Suprapubic skin (tissue), 4 donors: ENCODE data around the gene FILIP1L. TPM values are rescaled to one million over a fixed set of nuclear protein-coding genes. Genes with fewer than 3 reads are reported as not detected.

Experiments
- DNase-seq, 2 donors: peaks; one replicate each; pipeline ENCODE4 v3.0.0-alpha.2; 2019; ENCODE audit warnings: low spot score in 2 of 2
- H3K27ac ChIP-seq: fragments of 200-600 bp; sonication (generic); one replicate; pipeline ENCODE4 v1.5.1; 2019
- H3K27me3 ChIP-seq: fragments of 200-600 bp; sonication (generic); one replicate; pipeline ENCODE4 v1.5.1; 2019
- H3K36me3 ChIP-seq: fragments of 200-600 bp; sonication (generic); one replicate; pipeline ENCODE4 v1.5.1; 2019
- H3K4me1 ChIP-seq: fragments of 200-600 bp; sonication (generic); one replicate; pipeline ENCODE4 v1.5.1; 2019
- H3K4me3 ChIP-seq: fragments of 200-600 bp; sonication (generic); one replicate; pipeline ENCODE4 v1.5.1; 2019; ENCODE audit warnings: mild to moderate bottlenecking
- H3K9me3 ChIP-seq: fragments of 200-600 bp; sonication (generic); one replicate; pipeline ENCODE4 v1.5.1; 2019
- CTCF ChIP-seq, 2 donors: fragments of 200-600 bp in 1 of 2; fragments of 450-650 bp in 1 of 2; sonication (generic) in 1 of 2; IDR thresholded peaks; one replicate each; pipeline ENCODE4 v1.5.1; 2016 to 2019; ENCODE audit warnings: antibody characterized with exemption in 2 of 2, mild to moderate bottlenecking in 1 of 2, moderate library complexity in 1 of 2
- EP300 ChIP-seq: sonication (generic); formaldehyde crosslinking; IDR thresholded peaks from one replicate; pipeline ENCODE4 v1.6.1; 2017; ENCODE audit warnings: antibody characterized with exemption
- POLR2A ChIP-seq, 2 donors: fragments of 450-650 bp; IDR thresholded peaks; one replicate each; pipeline ENCODE4 v1.6.1; 2017; ENCODE audit warnings: antibody characterized with exemption in 2 of 2, mild to moderate bottlenecking in 2 of 2, moderate library complexity in 2 of 2
- POLR2AphosphoS5 ChIP-seq, 3 donors: sonication (generic); formaldehyde crosslinking; IDR thresholded peaks; one replicate each; pipeline ENCODE4 v1.6.1; 2017; ENCODE audit warnings: antibody characterized with exemption in 3 of 3
- WGBS: methylation state at CpG from one replicate; pipeline ENCODE4 v1.1.5; 2018; 5-methylcytosine and 5-hydroxymethylcytosine counted together
- total RNA-seq, 4 donors: library from RNA; depleted of rRNA; stranded (reverse); fragments of >200 nt; gene quantifications; one replicate each; pipeline ENCODE4 v1.1.0, GENCODE V29; 2016

Gene FILIP1L
- total RNA-seq, 4 donors from 2014 or later = 14.0 to 19.9 (median 15.9) TPM

GRCh38 chr3:99839613-99840012 lies 274.7 kb downstream of the FILIP1L start:
- TF ChIP-seq POLR2AphosphoS5 (IDR thresholded peaks at IDR 0.05) (no peak), POLR2A (IDR thresholded peaks at IDR 0.05) (no peak), EP300 (no peak), CTCF (IDR thresholded peaks at IDR 0.05) (no peak)
- Histone ChIP-seq H3K36me3 (no peaks in the 10 kb centered on the region), H3K4me3 (no peak overlapping the region), H3K27me3 (no peaks in the 10 kb centered on the region), H3K27ac (no peak overlapping the region), H3K4me1 (peaks cover 19% of the 10 kb centered on the region), H3K9me3 (no peaks in the 10 kb centered on the region)
- WGBS = 83% methylated on average over 1 of the region's 1 CpG
- no peak for DNase-seq

GRCh38 chr3:99838755-99839154 lies 275.5 kb downstream of the FILIP1L start:
- Histone ChIP-seq H3K4me1 (peaks cover 14% of the 10 kb centered on the region), H3K4me3 (no peak overlapping the region), H3K9me3 (no peaks in the 10 kb centered on the region), H3K27ac (no peak overlapping the region), H3K36me3 (no peaks in the 10 kb centered on the region), H3K27me3 (no peaks in the 10 kb centered on the region)
- TF ChIP-seq EP300 (no peak), CTCF (IDR thresholded peaks at IDR 0.05) (no peak), POLR2A (IDR thresholded peaks at IDR 0.05) (no peak), POLR2AphosphoS5 (IDR thresholded peaks at IDR 0.05) (no peak)
- DNase-seq = no peak

GRCh38 chr3:99837715-99838114 lies 276.6 kb downstream of the FILIP1L start:
- DNase-seq = no peak
- peaks cover 6% of the 10 kb centered on the region for H3K4me1 ChIP-seq
- no peak overlapping the region for H3K27ac ChIP-seq
- 92% methylated on average over 1 of the region's 1 CpG for WGBS
- no peaks in the 10 kb centered on the region for H3K9me3 ChIP-seq
- TF ChIP-seq POLR2AphosphoS5 (IDR thresholded peaks at IDR 0.05) (no peak), CTCF (IDR thresholded peaks at IDR 0.05) (no peak), POLR2A (IDR thresholded peaks at IDR 0.05) (no peak)
- no peak overlapping the region for H3K4me3 ChIP-seq
- H3K36me3 ChIP-seq = no peaks in the 10 kb centered on the region
- no peaks in the 10 kb centered on the region for H3K27me3 ChIP-seq

- Histone ChIP-seq H3K36me3 (no peaks in the 10 kb centered on the region), H3K4me1 (peaks cover 6% of the 10 kb centered on the region), H3K27me3 (no peaks in the 10 kb centered on the region), H3K4me3 (no peak overlapping the region), H3K27ac (no peak overlapping the region), H3K9me3 (no peaks in the 10 kb centered on the region)
- TF ChIP-seq POLR2AphosphoS5 (IDR thresholded peaks at IDR 0.05) (no peak), POLR2A (IDR thresholded peaks at IDR 0.05) (no peak)
- 68% methylated on average over 3 of the region's 3 CpGs for WGBS
- no peak for DNase-seq
Observed at GRCh38 chr3:99836681-99837080, 277.6 kb downstream of the FILIP1L start.

- H3K27ac ChIP-seq = no peak overlapping the region
- H3K36me3 ChIP-seq = no peaks in the 10 kb centered on the region
- no peaks in the 10 kb centered on the region for H3K27me3 ChIP-seq
- TF ChIP-seq POLR2AphosphoS5 (IDR thresholded peaks at IDR 0.05) (no peak), EP300 (no peak), POLR2A (IDR thresholded peaks at IDR 0.05) (no peak), CTCF (IDR thresholded peaks at IDR 0.05) (no peak)
- no peaks in the 10 kb centered on the region for H3K9me3 ChIP-seq
- H3K4me3 ChIP-seq = no peak overlapping the region
- 92% methylated on average over 2 of the region's 2 CpGs for WGBS
- DNase-seq = no peak
- H3K4me1 ChIP-seq = peaks cover 2% of the 10 kb centered on the region
Observed at GRCh38 chr3:99834211-99834957, 279.9 kb downstream of the FILIP1L start.
